ENCODE data around the gene HLA-B.

Gene HLA-B

GRCh38 chr6:31349301-31349700 is 7.7 kb downstream of the HLA-B start:
- no peak overlapping the region for H3K4me3 ChIP-seq (ENCODE audit: low read depth, low read length)
- H3K36me3 ChIP-seq (ENCODE audit: control insufficient read depth, insufficient read depth, low read length) = no peaks in the 10 kb centered on the region
- H3K4me1 ChIP-seq = no peaks in the 10 kb centered on the region
- H3K4me2 ChIP-seq (ENCODE audit: low read length) = no peak overlapping the region
- no peak for TF ChIP-seq CTCF (IDR thresholded peaks at IDR 0.05)
- no peak overlapping the region for H3K9ac ChIP-seq
- H3K9me3 ChIP-seq (ENCODE audit: control insufficient read depth, low read length) = no peaks in the 10 kb centered on the region
- no peaks in the 10 kb centered on the region for H3K27me3 ChIP-seq (ENCODE audit: control insufficient read depth, insufficient read depth, low read length)
- H3K27ac ChIP-seq = no peak overlapping the region
- H2AFZ ChIP-seq = no peak overlapping the region
- no peaks in the 10 kb centered on the region for H3K79me2 ChIP-seq

GRCh38 chr6:31345026-31345730 is 11.8 kb downstream of the HLA-B start:
- H3K9me3 ChIP-seq (ENCODE audit: control insufficient read depth, low read length) = no peaks in the 10 kb centered on the region
- H3K27me3 ChIP-seq (ENCODE audit: control insufficient read depth, insufficient read depth, low read length) = no peaks in the 10 kb centered on the region
- no peak overlapping the region for H3K27ac ChIP-seq
- no peak for TF ChIP-seq CTCF (IDR thresholded peaks at IDR 0.05)
- no peaks in the 10 kb centered on the region for H3K79me2 ChIP-seq
- no peaks in the 10 kb centered on the region for H3K36me3 ChIP-seq (ENCODE audit: control insufficient read depth, insufficient read depth, low read length)
- no peak overlapping the region for H3K4me3 ChIP-seq (ENCODE audit: low read depth, low read length)
- no peak overlapping the region for H3K9ac ChIP-seq
- H3K4me1 ChIP-seq = no peaks in the 10 kb centered on the region
- H2AFZ ChIP-seq = no peak overlapping the region
- H3K4me2 ChIP-seq (ENCODE audit: low read length) = no peak overlapping the region

GRCh38 chr6:31340228-31340627 is 16.8 kb downstream of the HLA-B start:
- Histone ChIP-seq H3K4me2 (ENCODE audit: low read length) (no peak overlapping the region), H3K9me3 (ENCODE audit: control insufficient read depth, low read length) (no peaks in the 10 kb centered on the region), H3K36me3 (ENCODE audit: control insufficient read depth, insufficient read depth, low read length) (no peaks in the 10 kb centered on the region), H3K79me2 (no peaks in the 10 kb centered on the region), H3K4me3 (ENCODE audit: low read depth, low read length) (no peak overlapping the region), H3K4me1 (no peaks in the 10 kb centered on the region), H2AFZ (no peak overlapping the region), H3K9ac (no peak overlapping the region), H3K27me3 (ENCODE audit: control insufficient read depth, insufficient read depth, low read length) (no peaks in the 10 kb centered on the region), H3K27ac (no peak overlapping the region)
- TF ChIP-seq CTCF (IDR thresholded peaks at IDR 0.05) = no peak

- no peak overlapping the region for H3K4me3 ChIP-seq (ENCODE audit: low read depth, low read length)
- TF ChIP-seq CTCF (IDR thresholded peaks at IDR 0.05) = no peak
- no peaks in the 10 kb centered on the region for H3K79me2 ChIP-seq
- H3K36me3 ChIP-seq (ENCODE audit: control insufficient read depth, insufficient read depth, low read length) = no peaks in the 10 kb centered on the region
- no peaks in the 10 kb centered on the region for H3K9me3 ChIP-seq (ENCODE audit: control insufficient read depth, low read length)
- no peaks in the 10 kb centered on the region for H3K27me3 ChIP-seq (ENCODE audit: control insufficient read depth, insufficient read depth, low read length)
- H3K4me2 ChIP-seq (ENCODE audit: low read length) = no peak overlapping the region
- no peak overlapping the region for H3K9ac ChIP-seq
- no peak overlapping the region for H2AFZ ChIP-seq
- no peak overlapping the region for H3K27ac ChIP-seq
- H3K4me1 ChIP-seq = no peaks in the 10 kb centered on the region
Measured at GRCh38 chr6:31339210-31339609, 17.8 kb downstream of the HLA-B start.

GRCh38 chr6:31336896-31337496 is 20.0 kb downstream of the HLA-B start:
- H3K27me3 ChIP-seq (ENCODE audit: control insufficient read depth, insufficient read depth, low read length) = no peaks in the 10 kb centered on the region
- H3K79me2 ChIP-seq = no peaks in the 10 kb centered on the region
- TF ChIP-seq CTCF (IDR thresholded peaks at IDR 0.05) = no peak

More at GRCh38 chr6:31336896-31337496, 20.0 kb downstream of the HLA-B start:
- no peaks in the 10 kb centered on the region for H3K4me1 ChIP-seq
- H2AFZ ChIP-seq = no peak overlapping the region
- H3K9ac ChIP-seq = no peak overlapping the region
- no peaks in the 10 kb centered on the region for H3K36me3 ChIP-seq (ENCODE audit: control insufficient read depth, insufficient read depth, low read length)
- no peak overlapping the region for H3K4me3 ChIP-seq (ENCODE audit: low read depth, low read length)
- H3K4me2 ChIP-seq (ENCODE audit: low read length) = no peak overlapping the region
- no peak overlapping the region for H3K27ac ChIP-seq
- no peaks in the 10 kb centered on the region for H3K9me3 ChIP-seq (ENCODE audit: control insufficient read depth, low read length)

Measured in parathyroid adenoma (tissue), 2 donors.